Stromal cell of bone marrow (primary cell): Measurements from ENCODE around the gene CHRM4.

ENCODE experiments used
- DNase-seq: peaks from one replicate; pipeline ENCODE4 v3.0.0-alpha.2; 2012; ENCODE audit warnings: low read depth

The CHRM4 gene

GRCh38 chr11:46402957-46403902 is 11.7 kb upstream of the CHRM4 start:
- DNase-seq = no peak

GRCh38 chr11:46397526-46397925 is 6.0 kb upstream of the CHRM4 start:
- DNase-seq = no peak

GRCh38 chr11:46393759-46394158 is 2.2 kb upstream of the CHRM4 start:
- DNase-seq = no peak

GRCh38 chr11:46393231-46393616 is 1.6 kb upstream of the CHRM4 start:
- no peak for DNase-seq

GRCh38 chr11:46392421-46393230 is 1.1 kb upstream of the CHRM4 start:
- peak; percentile 54 for DNase-seq

- DNase-seq = no peak
Measured at GRCh38 chr11:46391186-46391577, 394 bp downstream of the CHRM4 start.

GRCh38 chr11:46390331-46391171 is 1.0 kb downstream of the CHRM4 start:
- no peak for DNase-seq

- DNase-seq = no peak
Measured at GRCh38 chr11:46389450-46390330, 1.9 kb downstream of the CHRM4 start.

- no peak for DNase-seq
Measured at GRCh38 chr11:46388619-46389449, 2.7 kb downstream of the CHRM4 start.

GRCh38 chr11:46387919-46388618 is 3.5 kb downstream of the CHRM4 start:
- no peak for DNase-seq

- DNase-seq = no peak
Measured at GRCh38 chr11:46387456-46387855, 4.1 kb downstream of the CHRM4 start.

GRCh38 chr11:46386674-46387073 is 4.9 kb downstream of the CHRM4 start:
- DNase-seq = no peak

- no peak for DNase-seq
Measured at GRCh38 chr11:46386005-46386578, 5.5 kb downstream of the CHRM4 start.

- DNase-seq = no peak
Measured at GRCh38 chr11:46385169-46386004, 6.2 kb downstream of the CHRM4 start.

GRCh38 chr11:46383974-46384701 is 7.4 kb downstream of the CHRM4 start:
- DNase-seq = no peak

- DNase-seq = no peak
Measured at GRCh38 chr11:46383404-46383758, 8.2 kb downstream of the CHRM4 start.

GRCh38 chr11:46382646-46383403 is 8.8 kb downstream of the CHRM4 start:
- no peak for DNase-seq
